HG03108 (cell line): Measurements from ENCODE around the gene EWSR1.

Experiments
- ATAC-seq: cut with Tn5 transposase; IDR thresholded peaks from one replicate; pipeline ENCODE4 v1.9.1; 2021; ENCODE audit warnings: moderate library complexity; ENCODE audit not compliant: unreplicated experiment

EWSR1 gene

GRCh38 chr22:29302681-29303465, 34.8 kb downstream of the EWSR1 start:
- no peak for ATAC-seq

- no peak for ATAC-seq
Observed at GRCh38 chr22:29305836-29306174, 37.7 kb downstream of the EWSR1 start.

GRCh38 chr22:29306175-29306834, 38.2 kb downstream of the EWSR1 start, which contains the start of gene GAS2L1:
TSS of gene GAS2L1 (plus strand) at chr22:29306650. CDS start at chr22:29308106, 1,456 bp downstream.
- no peak for ATAC-seq

- ATAC-seq = no peak
Observed at GRCh38 chr22:29306835-29307595, 38.9 kb downstream of the EWSR1 start.

GRCh38 chr22:29307596-29308147, 39.6 kb downstream of the EWSR1 start:
- no peak for ATAC-seq

- no peak for ATAC-seq
Observed at GRCh38 chr22:29308148-29308790, 40.2 kb downstream of the EWSR1 start.

GRCh38 chr22:29308791-29309262, 40.8 kb downstream of the EWSR1 start:
- ATAC-seq = no peak

GRCh38 chr22:29309332-29310064, 41.4 kb downstream of the EWSR1 start:
- no peak for ATAC-seq

- no peak for ATAC-seq
Observed at GRCh38 chr22:29310065-29310862, 42.2 kb downstream of the EWSR1 start.

- no peak for ATAC-seq
Observed at GRCh38 chr22:29310863-29311339, 42.8 kb downstream of the EWSR1 start.

- no peak for ATAC-seq
Observed at GRCh38 chr22:29311464-29312217, 43.6 kb downstream of the EWSR1 start.

GRCh38 chr22:29312218-29313125, 44.4 kb downstream of the EWSR1 start:
- no peak for ATAC-seq

GRCh38 chr22:29313126-29313575, 45.1 kb downstream of the EWSR1 start:
- no peak for ATAC-seq

- ATAC-seq = no peak
Observed at GRCh38 chr22:29313576-29314466, 45.8 kb downstream of the EWSR1 start.

GRCh38 chr22:29314537-29315285, 46.6 kb downstream of the EWSR1 start:
- no peak for ATAC-seq
